Measurements from ENCODE around the gene INPPL1. TPM values are rescaled to one million over a fixed set of nuclear protein-coding genes. Genes with fewer than 3 reads are reported as not detected.
"Not testable (repeated sequence)": the region's sequence is repeated elsewhere in the genome, so short reads cannot be mapped to it uniquely, and the experiment has no call there.

The INPPL1 gene
- total and polyA plus RNA-seq, 10 donors: 28.2 to 177 (median 126) TPM

DNA sequence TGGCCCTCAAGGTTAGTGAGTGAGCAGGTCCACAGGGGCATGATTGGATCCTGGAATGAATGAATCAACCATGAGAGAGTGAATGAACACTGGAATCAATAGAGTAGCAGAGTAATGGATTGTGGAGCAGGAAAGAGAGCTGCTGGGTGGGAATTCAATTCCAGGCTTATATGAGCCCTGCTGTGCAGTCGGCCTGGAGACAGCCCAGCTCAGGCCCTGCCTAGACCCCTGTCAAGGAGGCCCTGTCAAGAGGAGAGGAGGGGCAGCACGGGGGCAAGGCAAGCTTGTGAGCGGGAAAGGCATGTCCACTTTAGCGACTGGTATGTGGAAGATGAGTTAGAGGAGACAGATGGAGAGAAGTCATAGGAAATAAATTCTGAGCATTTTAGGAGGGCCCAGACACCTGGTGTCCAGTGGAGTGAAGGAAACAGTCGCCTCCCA is 33.9 kb upstream of the INPPL1 start:
- no peak for DNase-seq
- Histone ChIP-seq H3K27me3 (replicated peaks in 1 of 7) (no peaks in the 10 kb centered on the region), H3K27ac (no peak overlapping the region), H3K4me1 (no peaks in the 10 kb centered on the region), H3K36me3 (no peaks in the 10 kb centered on the region), H3K4me3 (no peak overlapping the region), H3K9me3 (no peaks in the 10 kb centered on the region)
- TF ChIP-seq POLR2A (IDR thresholded peaks at IDR 0.05) (no peak), POLR2AphosphoS5 (IDR thresholded peaks at IDR 0.05) (no peak)
- TF ChIP-seq, protein P1, sequence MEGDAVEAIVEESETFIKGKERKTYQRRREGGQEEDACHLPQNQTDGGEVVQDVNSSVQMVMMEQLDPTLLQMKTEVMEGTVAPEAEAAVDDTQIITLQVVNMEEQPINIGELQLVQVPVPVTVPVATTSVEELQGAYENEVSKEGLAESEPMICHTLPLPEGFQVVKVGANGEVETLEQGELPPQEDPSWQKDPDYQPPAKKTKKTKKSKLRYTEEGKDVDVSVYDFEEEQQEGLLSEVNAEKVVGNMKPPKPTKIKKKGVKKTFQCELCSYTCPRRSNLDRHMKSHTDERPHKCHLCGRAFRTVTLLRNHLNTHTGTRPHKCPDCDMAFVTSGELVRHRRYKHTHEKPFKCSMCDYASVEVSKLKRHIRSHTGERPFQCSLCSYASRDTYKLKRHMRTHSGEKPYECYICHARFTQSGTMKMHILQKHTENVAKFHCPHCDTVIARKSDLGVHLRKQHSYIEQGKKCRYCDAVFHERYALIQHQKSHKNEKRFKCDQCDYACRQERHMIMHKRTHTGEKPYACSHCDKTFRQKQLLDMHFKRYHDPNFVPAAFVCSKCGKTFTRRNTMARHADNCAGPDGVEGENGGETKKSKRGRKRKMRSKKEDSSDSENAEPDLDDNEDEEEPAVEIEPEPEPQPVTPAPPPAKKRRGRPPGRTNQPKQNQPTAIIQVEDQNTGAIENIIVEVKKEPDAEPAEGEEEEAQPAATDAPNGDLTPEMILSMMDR (IDR thresholded peaks at IDR 0.05 in 8 of 11, conservative IDR thresholded peaks at IDR 0.05 in 3 of 11): no peak
- 79 to 94% (median 84%) methylated on average over 5 of the region's 5 CpGs for WGBS, 5 donors
- intact Hi-C loops (cut with DNase I; ENCODE audit: low total_unique reads): no loop called here

DNA sequence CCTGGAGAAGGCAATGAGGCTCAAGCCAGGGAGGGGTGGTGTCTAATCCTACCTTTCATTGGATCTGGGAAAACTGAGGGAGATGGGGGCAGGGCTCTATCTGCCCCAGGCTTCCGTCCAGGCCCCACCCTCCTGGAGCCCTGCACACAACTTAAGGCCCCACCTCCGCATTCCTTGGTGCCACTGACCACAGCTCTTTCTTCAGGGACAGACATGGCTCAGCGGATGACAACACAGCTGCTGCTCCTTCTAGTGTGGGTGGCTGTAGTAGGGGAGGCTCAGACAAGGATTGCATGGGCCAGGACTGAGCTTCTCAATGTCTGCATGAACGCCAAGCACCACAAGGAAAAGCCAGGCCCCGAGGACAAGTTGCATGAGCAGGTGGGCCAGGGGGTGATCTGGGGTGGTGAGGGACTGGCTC is 32.6 kb upstream of the INPPL1 start, which contains the start of gene FOLR1:
FOLR1 (plus strand) TSS at position 180 of the 421 bp plus-strand sequence; CDS start at position 214, 34 bp downstream.
- no peak for TF ChIP-seq POLR2AphosphoS5 (IDR thresholded peaks at IDR 0.05)
- TF ChIP-seq, protein P1 (IDR thresholded peaks at IDR 0.05 in 8 of 11, conservative IDR thresholded peaks at IDR 0.05 in 3 of 11): no peak
- no peak for TF ChIP-seq POLR2A (IDR thresholded peaks at IDR 0.05)
- DNase-seq: no peak
- 60 to 92% (median 82%) methylated on average over 4 to 5 of the region's 5 CpGs for WGBS, 5 donors
- intact Hi-C loops (cut with DNase I; ENCODE audit: low total_unique reads): no loop called here
- H3K27me3 ChIP-seq (replicated peaks in 1 of 7): no peaks in the 10 kb centered on the region
- no peak within 1 kb of the TSS for H3K27ac ChIP-seq
- no peaks in the 10 kb centered on the region for H3K9me3 ChIP-seq
- no peaks in the 10 kb centered on the region for H3K4me1 ChIP-seq
- H3K4me3 ChIP-seq: no peak within 1 kb of the TSS
- H3K36me3 ChIP-seq: no peaks in the 10 kb centered on the region

DNA sequence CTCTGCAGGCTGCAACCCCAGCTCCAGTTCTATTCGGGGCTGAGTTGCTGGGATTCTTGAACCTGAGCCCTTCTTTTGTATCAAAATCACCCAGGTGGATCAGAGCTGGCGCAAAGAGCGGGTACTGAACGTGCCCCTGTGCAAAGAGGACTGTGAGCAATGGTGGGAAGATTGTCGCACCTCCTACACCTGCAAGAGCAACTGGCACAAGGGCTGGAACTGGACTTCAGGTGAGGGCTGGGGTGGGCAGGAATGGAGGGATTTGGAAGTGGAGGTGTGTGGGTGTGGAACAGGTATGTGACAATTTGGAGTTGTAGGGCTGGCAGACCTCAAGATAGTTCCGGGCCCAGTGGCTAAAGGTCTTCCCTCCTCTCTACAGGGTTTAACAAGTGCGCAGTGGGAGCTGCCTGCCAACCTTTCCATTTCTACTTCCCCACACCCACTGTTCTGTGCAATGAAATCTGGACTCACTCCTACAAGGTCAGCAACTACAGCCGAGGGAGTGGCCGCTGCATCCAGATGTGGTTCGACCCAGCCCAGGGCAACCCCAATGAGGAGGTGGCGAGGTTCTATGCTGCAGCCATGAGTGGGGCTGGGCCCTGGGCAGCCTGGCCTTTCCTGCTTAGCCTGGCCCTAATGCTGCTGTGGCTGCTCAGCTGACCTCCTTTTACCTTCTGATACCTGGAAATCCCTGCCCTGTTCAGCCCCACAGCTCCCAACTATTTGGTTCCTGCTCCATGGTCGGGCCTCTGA is 28.9 kb upstream of the INPPL1 start:
- H3K4me3 ChIP-seq: no peak overlapping the region
- no peaks in the 10 kb centered on the region for H3K4me1 ChIP-seq
- DNase-seq: no peak
- intact Hi-C loops (cut with DNase I; ENCODE audit: low total_unique reads): no loop called here
- no peak overlapping the region for H3K27ac ChIP-seq
- H3K27me3 ChIP-seq (replicated peaks in 1 of 7): no peaks in the 10 kb centered on the region
- 84 to 94% (median 89%) methylated on average over 11 to 12 of the region's 12 CpGs for WGBS, 5 donors
- H3K9me3 ChIP-seq: no peaks in the 10 kb centered on the region
- no peak for TF ChIP-seq POLR2A (IDR thresholded peaks at IDR 0.05)
- TF ChIP-seq, protein P1 (IDR thresholded peaks at IDR 0.05 in 8 of 11, conservative IDR thresholded peaks at IDR 0.05 in 3 of 11): no peak
- no peak for TF ChIP-seq POLR2AphosphoS5 (IDR thresholded peaks at IDR 0.05)
- H3K36me3 ChIP-seq: no peaks in the 10 kb centered on the region

DNA sequence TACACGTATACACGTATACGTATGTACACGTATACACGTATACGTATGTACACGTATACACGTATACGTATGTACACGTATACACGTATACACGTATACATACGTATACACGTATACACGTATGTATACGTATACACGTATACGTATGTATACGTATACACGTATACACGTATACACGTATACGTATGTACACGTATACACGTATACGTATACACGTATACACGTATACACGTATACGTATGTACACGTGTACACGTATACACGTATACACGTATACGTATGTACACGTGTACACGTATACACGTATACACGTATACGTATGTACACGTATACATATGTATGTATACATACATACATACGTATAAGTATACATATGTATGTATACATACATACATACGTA is 23.1 kb upstream of the INPPL1 start:
- WGBS, 5 donors: 85 to 96% (median 95%) methylated on average over 33 to 43 of the region's 43 CpGs
- intact Hi-C loops (cut with DNase I; ENCODE audit: low total_unique reads); H3K27ac ChIP-seq: not testable (repeated sequence)

More for the DNA sequence above, 23.1 kb upstream of the INPPL1 start:
- peaks cover 0 to 11% (median 0%) of the 10 kb centered on the region in 6 donors for H3K4me1 ChIP-seq
- H3K36me3 ChIP-seq; H3K4me3 ChIP-seq; H3K27me3 ChIP-seq (replicated peaks in 1 of 7); DNase-seq; H3K9me3 ChIP-seq: not testable (repeated sequence)
